Measurements from ENCODE around the gene MAL.

The MAL gene

GRCh38 chr2:95013726-95014125 is 11.8 kb upstream of the MAL start:
- H3K4me3 ChIP-seq: no peak overlapping the region
- H3K27ac ChIP-seq: no peak overlapping the region

- H3K4me3 ChIP-seq: no peak overlapping the region
- H3K27ac ChIP-seq: no peak overlapping the region
These were observed 11.3 kb upstream of the MAL start for GRCh38 chr2:95014126-95014708.

- Histone ChIP-seq H3K27ac (no peak overlapping the region), H3K4me3 (no peak overlapping the region)
These were observed 10.1 kb upstream of the MAL start for GRCh38 chr2:95015261-95015912.

- Histone ChIP-seq H3K27ac (no peak overlapping the region), H3K4me3 (no peak overlapping the region)
These were observed 8.9 kb upstream of the MAL start for GRCh38 chr2:95016616-95017015.

- H3K27ac ChIP-seq: no peak overlapping the region
- H3K4me3 ChIP-seq: no peak overlapping the region
These were observed 8.4 kb upstream of the MAL start for GRCh38 chr2:95017071-95017501.

- no peak overlapping the region for H3K27ac ChIP-seq
- no peak overlapping the region for H3K4me3 ChIP-seq
These were observed 7.7 kb upstream of the MAL start for GRCh38 chr2:95017836-95018235.

GRCh38 chr2:95018301-95018700 is 7.2 kb upstream of the MAL start:
- Histone ChIP-seq H3K27ac (no peak overlapping the region), H3K4me3 (no peak overlapping the region)

- no peak overlapping the region for H3K4me3 ChIP-seq
- H3K27ac ChIP-seq: no peak overlapping the region
These were observed 6.5 kb upstream of the MAL start for GRCh38 chr2:95018861-95019550.

- Histone ChIP-seq H3K27ac (no peak overlapping the region), H3K4me3 (no peak overlapping the region)
These were observed 5.9 kb upstream of the MAL start for GRCh38 chr2:95019572-95019971.

GRCh38 chr2:95020275-95021022 is 5.1 kb upstream of the MAL start:
- Histone ChIP-seq H3K27ac (no peak overlapping the region), H3K4me3 (no peak overlapping the region)

GRCh38 chr2:95021023-95021416 is 4.5 kb upstream of the MAL start:
- no peak overlapping the region for H3K27ac ChIP-seq

GRCh38 chr2:95021847-95022246 is 3.7 kb upstream of the MAL start:
- Histone ChIP-seq H3K27ac (no peak overlapping the region), H3K4me3 (no peak overlapping the region)

More at GRCh38 chr2:95021023-95021416, 4.5 kb upstream of the MAL start:
- H3K4me3 ChIP-seq: no peak overlapping the region

GRCh38 chr2:95022309-95023221 is 2.9 kb upstream of the MAL start:
- no peak overlapping the region for H3K27ac ChIP-seq
- H3K4me3 ChIP-seq: no peak overlapping the region

- Histone ChIP-seq H3K27ac (no peak overlapping the region), H3K4me3 (no peak overlapping the region)
These were observed 2.3 kb upstream of the MAL start for GRCh38 chr2:95023222-95023597.

- H3K4me3 ChIP-seq: no peak overlapping the region
These were observed 1.1 kb upstream of the MAL start for GRCh38 chr2:95024371-95024770.

GRCh38 chr2:95024960-95025405 is 525 bp upstream of the MAL start:
- Histone ChIP-seq H3K4me3 (peak overlapping the region; percentile 16 to 37 (median 28)), H3K27ac (peak overlapping the region in 5 of 21 experiments; percentile 39 to 76 (median 72))

More at GRCh38 chr2:95024371-95024770, 1.1 kb upstream of the MAL start:
- H3K27ac ChIP-seq: peak overlapping the region in 1 of 21 experiments; percentile 72

GRCh38 chr2:95026471-95027368 is 1.2 kb downstream of the MAL start:
- Histone ChIP-seq H3K4me3 (peak overlapping the region; percentile 16 to 37 (median 28)), H3K27ac (peak overlapping the region in 5 of 21 experiments; percentile 39 to 76 (median 72))

- H3K4me3 ChIP-seq: no peak overlapping the region
- H3K27ac ChIP-seq: no peak overlapping the region
These were observed 1.8 kb downstream of the MAL start for GRCh38 chr2:95027369-95027720.

Data from skin epidermis (tissue), 12 donors.